ENCODE data around the gene PTGDS.
"Not testable (repeated sequence)": the region's sequence is repeated elsewhere in the genome, so short reads cannot be mapped to it uniquely, and the experiment has no call there.

Gene PTGDS

DNA sequence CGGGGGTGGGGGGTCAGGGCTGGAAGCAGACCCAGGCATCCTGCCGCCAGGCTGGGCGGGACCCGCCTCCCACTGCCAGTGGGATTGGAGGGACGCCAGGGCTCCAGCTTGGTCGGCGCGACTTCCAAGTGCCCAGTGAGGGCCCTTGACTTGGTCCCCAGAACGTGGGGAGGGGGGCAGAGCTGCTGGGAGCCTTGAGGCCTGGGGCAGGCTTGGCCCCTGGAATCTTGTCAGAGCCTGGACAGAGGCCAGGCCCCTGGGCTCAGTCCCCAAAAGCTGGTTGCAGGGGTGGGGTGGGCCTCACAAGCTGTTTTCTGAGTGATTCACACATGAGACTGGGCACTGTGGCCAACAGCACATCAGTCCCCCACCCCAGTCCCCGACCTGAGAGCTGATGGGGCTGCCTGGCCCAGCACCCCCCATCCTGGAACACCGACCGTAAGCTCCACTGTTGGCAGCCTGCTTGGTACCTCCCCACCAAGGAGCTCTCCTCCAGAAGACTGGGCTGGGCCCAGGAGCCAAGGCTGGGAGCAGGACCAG is 18.5 kb downstream of the PTGDS start:
- H3K27me3 Mint-ChIP-seq, result no peaks in the 10 kb centered on the region
- H3K36me3 Mint-ChIP-seq, result no peaks in the 10 kb centered on the region
- peak overlapping the region; percentile 10 for H3K27ac Mint-ChIP-seq
- peaks cover 37% of the 10 kb centered on the region for H3K4me1 Mint-ChIP-seq (ENCODE audit: low read depth)
- no peaks in the 10 kb centered on the region for H3K9me3 Mint-ChIP-seq (ENCODE audit: low read depth)
- H3K4me3 Mint-ChIP-seq, result peak overlapping the region; percentile 69

DNA sequence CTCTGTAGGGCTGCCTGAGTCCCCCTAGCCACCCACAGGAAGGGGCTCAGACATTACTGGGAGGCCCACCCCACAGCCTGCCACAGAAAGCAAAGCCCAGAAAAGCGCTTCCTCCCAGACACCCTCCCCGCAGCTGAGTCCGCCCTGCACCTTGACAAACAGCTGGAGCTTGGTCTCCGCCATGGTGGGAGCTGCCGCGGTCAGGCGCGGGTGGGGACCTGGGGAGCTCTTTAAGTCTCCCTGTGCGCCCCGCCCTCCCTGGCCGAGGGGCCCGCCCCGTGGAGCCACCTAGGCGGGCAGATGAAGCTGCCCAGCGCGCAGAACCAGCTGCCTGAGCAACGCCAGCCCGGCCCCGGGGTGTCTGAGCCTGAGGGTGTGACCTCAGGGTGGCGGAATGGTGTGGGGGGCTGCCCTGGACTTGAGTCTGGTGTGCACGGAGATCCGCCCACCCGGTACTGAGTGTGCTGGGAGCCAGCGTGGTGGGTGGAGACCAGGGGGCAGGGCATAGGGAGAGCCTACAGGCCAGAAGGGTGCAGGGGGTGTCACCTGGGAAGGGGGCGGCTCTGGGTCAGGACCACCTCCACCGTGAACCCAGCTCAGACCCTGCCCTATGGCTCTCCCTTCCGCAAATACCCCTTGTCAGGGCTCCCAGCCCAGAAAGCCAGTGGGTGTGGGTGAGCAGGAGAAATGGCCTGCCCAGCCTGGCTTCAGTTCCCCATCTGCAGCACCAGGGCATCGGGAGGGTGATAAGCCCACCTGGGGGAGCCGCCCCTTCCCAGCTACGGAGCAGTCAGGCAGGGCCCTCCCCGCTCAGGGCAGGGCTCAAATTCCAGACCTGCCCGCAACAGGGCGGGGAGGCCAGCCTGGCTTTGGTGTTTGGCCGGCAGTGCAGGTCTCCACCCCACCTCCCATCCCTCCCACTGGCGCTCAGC is 19.3 kb downstream of the PTGDS start, which contains the start of gene CLIC3:
CLIC3 (minus strand) TSS at position 208 of the 932 bp plus-strand sequence; CDS start at position 183, 25 bp downstream.
- H3K4me1 Mint-ChIP-seq (ENCODE audit: low read depth), result peaks cover 32% of the 10 kb centered on the region
- H3K36me3 Mint-ChIP-seq, result no peaks in the 10 kb centered on the region
- peak within 1 kb of the TSS; percentile 69 for H3K4me3 Mint-ChIP-seq
- no peaks in the 10 kb centered on the region for H3K9me3 Mint-ChIP-seq (ENCODE audit: low read depth)
- H3K27me3 Mint-ChIP-seq, result no peaks in the 10 kb centered on the region
- peak within 1 kb of the TSS; percentile 10 for H3K27ac Mint-ChIP-seq

DNA sequence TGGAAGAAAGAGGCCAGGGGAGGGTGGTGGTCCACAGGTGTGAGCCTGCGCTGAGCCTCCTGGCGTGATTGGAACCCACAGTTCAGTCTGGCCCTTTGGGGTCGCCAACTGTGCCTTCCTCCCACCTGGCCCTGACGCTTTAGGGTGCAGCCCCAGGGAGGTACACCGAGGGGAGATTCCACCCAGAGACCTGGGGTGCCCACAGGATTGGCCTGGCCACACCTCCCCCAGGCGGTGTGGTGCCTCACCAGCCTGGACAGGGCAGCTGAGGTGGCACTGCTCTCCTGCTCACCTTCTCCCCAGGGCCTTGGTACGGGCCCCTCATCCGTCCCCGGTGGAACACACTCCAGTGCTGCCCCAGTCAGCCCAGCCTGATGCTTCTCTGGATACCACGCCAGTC is 20.1 kb downstream of the PTGDS start:
- Mint-ChIP-seq H3K4me1 (ENCODE audit: low read depth) (peaks cover 31% of the 10 kb centered on the region), H3K9me3 (ENCODE audit: low read depth) (no peaks in the 10 kb centered on the region), H3K4me3 (peak overlapping the region; percentile 66), H3K36me3 (no peaks in the 10 kb centered on the region), H3K27me3 (no peaks in the 10 kb centered on the region), H3K27ac (peak overlapping the region; percentile 28)

DNA sequence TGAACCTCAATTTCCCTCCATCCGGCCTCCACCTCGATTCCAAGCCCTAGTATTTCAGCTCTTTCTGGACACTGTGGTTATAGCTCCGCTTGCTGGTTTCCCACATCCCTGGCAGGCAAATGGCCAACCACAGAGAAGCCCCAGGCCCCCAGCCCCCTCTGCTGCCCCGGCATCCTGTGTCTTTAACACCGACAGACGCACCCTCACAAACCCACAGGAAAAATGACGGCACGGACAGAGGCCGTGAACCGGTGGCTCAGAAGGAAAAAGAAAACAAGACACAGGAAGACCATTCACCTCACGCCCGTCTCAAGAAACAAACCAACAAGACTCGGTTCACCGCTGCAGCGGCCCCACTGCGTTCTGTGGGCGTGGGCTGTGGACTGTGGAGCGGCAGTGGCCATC is 20.5 kb downstream of the PTGDS start:
- H3K27me3 Mint-ChIP-seq, result no peaks in the 10 kb centered on the region
- no peaks in the 10 kb centered on the region for H3K9me3 Mint-ChIP-seq (ENCODE audit: low read depth)
- peaks cover 31% of the 10 kb centered on the region for H3K4me1 Mint-ChIP-seq (ENCODE audit: low read depth)
- H3K36me3 Mint-ChIP-seq, result no peaks in the 10 kb centered on the region
- H3K27ac Mint-ChIP-seq, result peak overlapping the region; percentile 28
- peak overlapping the region; percentile 66 for H3K4me3 Mint-ChIP-seq

DNA sequence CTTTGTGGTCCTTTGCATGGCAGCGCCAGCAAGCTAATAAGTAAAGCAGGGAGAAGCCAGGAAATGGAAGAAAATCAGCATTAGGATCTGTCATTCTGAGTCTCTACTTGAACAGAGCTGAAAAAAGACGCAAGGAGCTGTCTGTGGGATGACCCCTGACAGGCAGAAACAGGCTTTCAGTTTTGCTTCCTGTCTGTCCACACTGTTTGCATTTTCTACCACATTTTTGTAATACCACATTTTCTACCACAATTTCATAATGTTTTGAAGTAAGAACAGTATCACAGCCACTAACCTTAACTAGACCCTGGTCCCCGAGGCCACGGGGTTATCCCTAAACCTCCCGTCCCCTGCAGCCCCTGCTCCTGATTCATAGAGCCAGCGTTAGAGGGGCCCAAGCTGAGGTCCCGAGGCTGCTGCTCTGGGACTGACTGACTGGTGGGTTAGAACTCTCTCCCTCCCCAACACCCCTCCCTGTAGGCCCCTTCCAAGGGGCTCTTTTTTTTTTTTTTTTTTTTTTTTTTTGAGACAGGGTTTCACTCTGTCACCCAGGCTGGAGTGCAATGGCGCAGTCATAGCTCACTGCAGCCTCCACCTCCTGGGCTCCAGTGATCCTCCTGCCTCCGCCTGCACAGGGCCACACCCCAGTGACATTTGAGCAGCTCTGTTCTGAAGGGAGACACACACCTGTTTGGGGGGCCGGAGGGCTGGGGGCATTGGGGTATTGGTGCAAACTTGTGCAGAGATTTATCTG is 23.1 kb downstream of the PTGDS start:
- Mint-ChIP-seq H3K36me3 (no peaks in the 10 kb centered on the region), H3K27me3 (no peaks in the 10 kb centered on the region), H3K4me1 (ENCODE audit: low read depth) (peaks cover 25% of the 10 kb centered on the region), H3K9me3 (ENCODE audit: low read depth) (no peaks in the 10 kb centered on the region), H3K4me3 (peak overlapping the region; percentile 12), H3K27ac (peak overlapping the region; percentile 17)

DNA sequence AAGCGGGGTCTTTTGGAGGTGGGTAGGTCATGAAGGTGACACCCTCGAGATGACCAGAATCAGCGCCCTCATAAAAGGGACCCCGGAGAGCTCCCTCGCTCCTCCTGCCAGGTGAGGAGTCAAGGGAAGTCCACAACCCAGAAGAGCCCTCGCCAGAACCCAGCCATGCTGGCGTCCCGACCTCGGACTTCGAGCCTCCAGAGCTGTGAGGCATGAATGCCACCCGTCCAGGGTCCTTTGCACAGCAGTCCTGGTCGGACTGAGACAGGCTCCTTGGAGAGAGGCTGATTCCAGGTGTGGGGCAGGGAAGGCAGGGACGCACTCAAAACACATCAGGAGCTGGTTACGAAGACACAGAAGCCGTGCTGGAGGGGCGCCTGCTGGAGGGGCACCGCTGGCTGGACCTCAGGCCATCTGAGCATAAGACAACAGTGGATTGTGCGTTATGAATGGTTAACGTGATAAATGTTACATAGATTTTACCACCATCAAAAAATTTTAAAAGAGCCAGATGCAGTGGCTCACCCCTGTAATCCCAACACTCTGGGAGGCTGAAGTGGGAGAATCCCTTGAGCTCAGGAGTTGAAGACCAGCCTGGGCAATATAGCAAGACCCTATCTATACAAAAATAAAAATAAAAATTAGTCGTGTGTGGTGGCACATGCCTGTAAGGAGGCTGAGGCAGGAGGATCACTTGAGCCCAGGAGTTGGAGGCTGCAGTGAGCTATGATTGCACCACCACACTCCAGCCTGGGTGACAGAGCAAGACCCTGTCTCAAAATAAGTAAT is 24.7 kb downstream of the PTGDS start:
- Mint-ChIP-seq H3K4me1 (ENCODE audit: low read depth) (peaks cover 24% of the 10 kb centered on the region), H3K27me3 (no peaks in the 10 kb centered on the region), H3K4me3 (no peak overlapping the region), H3K27ac (no peak overlapping the region), H3K9me3 (ENCODE audit: low read depth) (no peaks in the 10 kb centered on the region), H3K36me3 (no peaks in the 10 kb centered on the region)

DNA sequence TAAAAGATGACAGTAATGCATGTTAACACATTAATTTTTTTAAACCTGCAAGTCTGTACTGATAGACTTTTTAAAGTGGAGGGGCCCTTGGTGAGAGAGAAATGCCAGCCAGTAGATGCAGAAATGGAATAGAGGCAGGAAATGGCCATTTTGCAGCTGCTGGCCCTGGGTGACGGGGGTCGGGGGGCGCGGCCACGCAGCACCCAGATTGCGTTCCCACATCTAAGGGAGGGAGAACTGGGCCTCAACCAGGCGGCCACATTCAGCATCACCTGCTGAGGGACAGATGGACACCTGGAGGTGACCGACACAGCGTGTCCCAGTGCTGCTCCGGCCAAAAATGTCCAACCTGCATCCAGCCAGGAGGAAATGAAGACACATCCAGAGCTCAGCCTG is 25.3 kb downstream of the PTGDS start:
- H3K4me3 Mint-ChIP-seq, result no peak overlapping the region
- H3K27me3 Mint-ChIP-seq, result no peaks in the 10 kb centered on the region
- H3K36me3 Mint-ChIP-seq, result no peaks in the 10 kb centered on the region
- no peak overlapping the region for H3K27ac Mint-ChIP-seq
- H3K4me1 Mint-ChIP-seq (ENCODE audit: low read depth), result peaks cover 21% of the 10 kb centered on the region
- H3K9me3 Mint-ChIP-seq (ENCODE audit: low read depth), result no peaks in the 10 kb centered on the region

DNA sequence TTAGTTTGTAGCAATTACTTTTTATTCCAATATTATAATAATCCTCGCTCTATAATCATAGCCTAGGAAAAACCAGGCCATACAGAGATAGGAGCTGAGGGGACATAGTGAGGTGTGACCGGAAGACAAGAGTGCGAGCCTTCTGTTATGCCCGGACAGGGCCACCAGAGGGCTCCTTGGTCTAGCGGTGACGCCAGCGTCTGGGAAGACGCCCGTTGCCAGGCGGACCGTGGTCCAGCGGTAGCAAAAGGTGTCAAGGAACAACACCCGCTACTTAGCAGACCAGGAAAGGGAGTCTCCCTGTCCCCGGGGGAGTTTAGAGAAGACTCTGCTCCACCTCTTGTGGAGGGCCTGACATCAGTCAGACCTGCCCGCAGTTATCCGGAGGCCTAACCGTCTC is 27.0 kb downstream of the PTGDS start:
- not testable (repeated sequence) for H3K36me3 Mint-ChIP-seq; H3K4me3 Mint-ChIP-seq; H3K27ac Mint-ChIP-seq; H3K27me3 Mint-ChIP-seq; H3K9me3 Mint-ChIP-seq (ENCODE audit: low read depth)
- H3K4me1 Mint-ChIP-seq (ENCODE audit: low read depth), result peaks cover 14% of the 10 kb centered on the region

DNA sequence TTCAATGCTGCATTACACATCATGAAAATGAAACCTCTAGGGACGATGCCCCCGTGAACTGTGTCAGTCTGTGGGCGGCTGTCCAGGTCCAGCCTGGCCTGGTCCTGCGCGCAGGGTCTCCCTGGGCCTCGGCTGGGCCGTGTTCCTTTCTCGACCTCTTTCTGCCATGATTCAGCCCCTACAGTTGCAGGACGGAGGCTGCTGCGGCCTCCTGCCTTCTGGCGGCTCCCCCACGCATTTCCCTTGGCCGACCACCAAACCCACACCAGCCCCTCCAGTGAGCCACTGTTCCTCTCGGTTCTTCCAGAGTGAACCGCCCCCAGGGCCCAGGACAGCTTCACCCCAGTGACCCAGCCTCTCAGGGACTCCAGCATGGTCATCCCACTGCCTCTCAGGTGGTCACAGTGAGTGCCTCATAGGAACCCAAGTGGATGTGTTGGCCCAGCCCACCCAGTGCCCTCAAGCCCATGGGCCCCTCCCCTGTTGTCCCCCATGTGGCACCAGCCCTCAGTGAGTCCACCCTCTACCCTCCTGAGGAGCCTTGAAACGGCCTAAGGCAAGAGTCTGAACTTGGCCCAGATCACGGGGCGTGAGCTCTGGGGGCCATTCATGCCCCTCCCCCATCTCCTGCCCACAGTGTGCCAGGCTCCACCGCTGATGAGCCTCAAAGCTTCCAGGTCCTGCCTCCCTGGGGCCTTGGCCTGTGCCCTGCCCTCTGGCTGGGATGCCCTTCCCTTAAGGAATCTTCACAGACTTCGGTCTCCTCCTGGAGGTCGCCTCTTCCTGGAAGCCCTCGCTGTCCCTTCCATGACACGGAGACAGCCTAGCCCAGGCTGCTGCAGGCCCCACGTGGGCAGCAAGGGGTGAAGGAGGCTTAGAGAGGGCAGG is 29.1 kb downstream of the PTGDS start:
- no peak overlapping the region for H3K4me3 Mint-ChIP-seq
- H3K36me3 Mint-ChIP-seq, result no peaks in the 10 kb centered on the region

DNA sequence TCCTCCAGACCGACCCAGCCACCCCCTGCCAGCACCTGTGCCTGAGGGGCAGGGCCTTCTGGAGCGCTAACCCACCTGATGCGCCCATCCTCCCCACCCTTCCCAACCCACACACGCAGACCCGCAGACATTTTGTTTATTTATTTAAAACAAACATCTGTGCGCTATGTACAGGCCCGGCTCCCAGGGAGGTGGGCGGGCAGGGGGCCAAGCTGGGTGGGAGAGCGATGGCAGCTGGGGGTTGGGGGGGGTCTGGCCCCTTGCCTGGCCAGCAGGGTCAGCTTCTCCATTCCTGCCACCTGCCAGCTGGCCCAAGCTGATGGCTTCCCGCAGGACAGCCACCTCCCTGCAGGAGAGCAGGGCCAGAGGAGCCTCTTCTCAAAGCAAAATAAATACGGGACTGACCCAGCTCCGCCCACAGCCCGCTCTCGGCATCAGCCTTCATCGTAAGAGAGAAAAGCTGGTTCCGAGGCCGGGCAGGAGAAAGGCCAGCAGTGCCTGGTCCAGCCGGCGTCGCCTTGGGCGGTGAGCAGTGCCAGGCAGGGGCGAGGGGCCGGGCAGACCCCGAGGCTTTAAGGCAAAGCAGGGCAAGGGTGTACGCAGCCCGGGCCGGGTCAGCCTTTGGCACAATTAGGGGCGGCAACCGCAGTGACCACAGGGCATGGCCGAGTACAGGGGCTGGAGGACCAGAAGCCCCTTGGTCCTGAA is 30.0 kb downstream of the PTGDS start:
- H3K4me3 Mint-ChIP-seq, result no peak overlapping the region
- H3K36me3 Mint-ChIP-seq, result no peaks in the 10 kb centered on the region
- H3K4me1 Mint-ChIP-seq (ENCODE audit: low read depth), result peaks cover 6% of the 10 kb centered on the region
- H3K9me3 Mint-ChIP-seq (ENCODE audit: low read depth), result no peaks in the 10 kb centered on the region
- H3K27ac Mint-ChIP-seq, result no peak overlapping the region
- no peaks in the 10 kb centered on the region for H3K27me3 Mint-ChIP-seq

More for the DNA sequence above, 29.1 kb downstream of the PTGDS start:
- Mint-ChIP-seq H3K27me3 (no peaks in the 10 kb centered on the region), H3K9me3 (ENCODE audit: low read depth) (no peaks in the 10 kb centered on the region), H3K27ac (no peak overlapping the region), H3K4me1 (ENCODE audit: low read depth) (peaks cover 6% of the 10 kb centered on the region)

DNA sequence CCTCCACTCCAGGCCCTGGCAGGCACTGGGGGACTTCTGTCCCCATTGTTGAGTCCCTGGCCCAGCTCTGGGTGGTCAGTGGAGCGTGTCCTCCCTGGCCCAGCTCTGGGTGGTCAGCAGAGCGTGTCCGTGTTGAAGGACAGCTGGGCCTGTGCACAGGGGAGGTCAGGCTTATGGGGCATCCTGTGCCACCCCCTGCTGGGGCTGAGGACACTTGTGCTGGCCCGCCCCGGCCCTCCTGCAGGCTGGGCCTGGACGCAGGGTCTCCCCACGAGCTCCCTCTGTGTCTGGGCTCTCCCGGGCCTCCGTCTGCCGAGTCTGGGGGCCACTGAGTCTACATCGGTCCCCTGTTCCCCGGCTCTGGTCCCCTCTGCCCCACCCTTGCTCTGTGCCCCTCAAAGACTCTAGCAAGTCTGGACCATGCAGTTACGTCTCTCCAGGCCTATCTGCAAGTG is 30.5 kb downstream of the PTGDS start:
- Mint-ChIP-seq H3K36me3 (no peaks in the 10 kb centered on the region), H3K27ac (no peak overlapping the region), H3K4me3 (no peak overlapping the region), H3K9me3 (ENCODE audit: low read depth) (no peaks in the 10 kb centered on the region), H3K4me1 (ENCODE audit: low read depth) (peaks cover 6% of the 10 kb centered on the region), H3K27me3 (no peaks in the 10 kb centered on the region)

DNA sequence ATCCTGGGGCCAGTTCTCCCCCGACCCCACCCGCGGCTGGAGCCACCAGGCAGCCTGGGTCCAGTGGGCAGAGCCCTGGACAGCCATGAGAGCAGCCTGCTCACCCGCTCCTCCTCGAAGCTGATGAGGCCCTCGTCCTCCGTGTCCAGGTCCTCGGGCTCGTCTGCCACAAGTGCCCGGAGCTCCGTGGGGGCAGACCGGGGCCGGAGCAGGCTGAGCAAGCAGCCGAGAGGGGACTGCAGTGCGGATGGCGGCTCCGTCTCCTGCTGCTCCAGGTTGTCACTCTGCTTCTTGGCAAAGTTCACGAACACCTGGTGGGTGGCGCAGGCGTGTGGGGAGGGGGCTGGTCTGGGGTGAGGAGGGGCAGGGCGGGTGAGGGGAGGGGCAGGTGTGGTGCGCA is 31.0 kb downstream of the PTGDS start:
- Mint-ChIP-seq H3K36me3 (no peaks in the 10 kb centered on the region), H3K27ac (no peak overlapping the region), H3K27me3 (no peaks in the 10 kb centered on the region), H3K4me3 (no peak overlapping the region), H3K9me3 (ENCODE audit: low read depth) (no peaks in the 10 kb centered on the region), H3K4me1 (ENCODE audit: low read depth) (peaks cover 6% of the 10 kb centered on the region)

DNA sequence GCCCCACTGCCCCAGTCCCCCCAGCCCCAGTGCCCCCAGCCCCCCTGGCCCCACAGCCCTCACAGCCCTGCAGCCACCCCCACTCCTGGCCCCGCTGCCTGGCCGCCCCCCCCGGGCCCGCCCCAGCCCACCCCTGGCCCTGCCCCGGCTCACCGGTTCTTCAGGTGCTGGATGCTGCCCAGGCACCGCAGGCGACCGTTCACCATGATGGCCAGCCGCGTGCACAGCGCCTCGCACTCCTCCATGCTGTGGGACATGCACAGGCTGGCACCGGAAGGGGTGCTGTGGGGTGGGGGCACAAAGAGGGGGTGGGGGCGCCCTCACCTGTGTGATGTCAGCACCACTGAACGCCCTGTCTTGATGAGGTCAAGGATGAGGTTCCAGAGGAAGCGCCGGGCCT is 31.9 kb downstream of the PTGDS start:
- no peaks in the 10 kb centered on the region for H3K36me3 Mint-ChIP-seq
- peaks cover 6% of the 10 kb centered on the region for H3K4me1 Mint-ChIP-seq (ENCODE audit: low read depth)
- H3K27me3 Mint-ChIP-seq, result no peaks in the 10 kb centered on the region
- no peak overlapping the region for H3K27ac Mint-ChIP-seq
- no peak overlapping the region for H3K4me3 Mint-ChIP-seq
- H3K9me3 Mint-ChIP-seq (ENCODE audit: low read depth), result no peaks in the 10 kb centered on the region
